ENCODE measurements around the gene CHODL. TPM values are rescaled to one million over a fixed set of nuclear protein-coding genes. Genes with fewer than 3 reads are reported as not detected.

Gene CHODL
- polyA plus RNA-seq, 1 experiment, result 0.05 TPM

GRCh38 chr21:18251065-18251464 lies 6.4 kb downstream of the CHODL start:
- H3K27ac ChIP-seq (ENCODE audit: low read depth, low read length), result no peak overlapping the region
- H3K9me3 ChIP-seq (ENCODE audit: control insufficient read depth, insufficient read depth, low read length), result no peaks in the 10 kb centered on the region; the same call in 1 of the 2 replicates
- TF ChIP-seq CTCF (IDR thresholded peaks at IDR 0.05; ENCODE audit: low read depth, low read length), result no peak
- ChIA-PET CTCF (no interaction called here), POLR2A (no interaction called here)
- H3K4me3 ChIP-seq (ENCODE audit: low read depth, low read length), result no peak overlapping the region
- DNase-seq (ENCODE audit: low read depth, low spot score), result no peak
- no peaks in the 10 kb centered on the region for H3K27me3 ChIP-seq (ENCODE audit: control insufficient read depth, insufficient read depth, low read length)

GRCh38 chr21:18252256-18252655 lies 7.6 kb downstream of the CHODL start:
- no peak for DNase-seq (ENCODE audit: low read depth, low spot score)
- POLR2A ChIA-PET, result no interaction called here

GRCh38 chr21:18252680-18253079 lies 8.0 kb downstream of the CHODL start:
- ChIA-PET POLR2A (no interaction called here), CTCF (no interaction called here)
- Histone ChIP-seq H3K27me3 (ENCODE audit: control insufficient read depth, insufficient read depth, low read length) (no peaks in the 10 kb centered on the region), H3K9me3 (ENCODE audit: control insufficient read depth, insufficient read depth, low read length) (peaks cover 7% of the 10 kb centered on the region; the same call in 1 of the 2 replicates), H3K4me3 (ENCODE audit: low read depth, low read length) (no peak overlapping the region), H3K27ac (ENCODE audit: low read depth, low read length) (no peak overlapping the region)
- no peak for DNase-seq (ENCODE audit: low read depth, low spot score)
- no peak for TF ChIP-seq CTCF (IDR thresholded peaks at IDR 0.05; ENCODE audit: low read depth, low read length)

More at GRCh38 chr21:18252256-18252655, 7.6 kb downstream of the CHODL start:
- H3K9me3 ChIP-seq (ENCODE audit: control insufficient read depth, insufficient read depth, low read length), result peaks cover 7% of the 10 kb centered on the region; the same call in 1 of the 2 replicates
- no peak overlapping the region for H3K27ac ChIP-seq (ENCODE audit: low read depth, low read length)
- H3K4me3 ChIP-seq (ENCODE audit: low read depth, low read length), result no peak overlapping the region
- H3K27me3 ChIP-seq (ENCODE audit: control insufficient read depth, insufficient read depth, low read length), result no peaks in the 10 kb centered on the region
- no peak for TF ChIP-seq CTCF (IDR thresholded peaks at IDR 0.05; ENCODE audit: low read depth, low read length)
- CTCF ChIA-PET, result no interaction called here

GRCh38 chr21:18253221-18253620 lies 8.6 kb downstream of the CHODL start:
- Histone ChIP-seq H3K27me3 (ENCODE audit: control insufficient read depth, insufficient read depth, low read length) (no peaks in the 10 kb centered on the region), H3K4me3 (ENCODE audit: low read depth, low read length) (no peak overlapping the region), H3K27ac (ENCODE audit: low read depth, low read length) (no peak overlapping the region), H3K9me3 (ENCODE audit: control insufficient read depth, insufficient read depth, low read length) (peaks cover 7% of the 10 kb centered on the region; the same call in 1 of the 2 replicates)
- no peak for DNase-seq (ENCODE audit: low read depth, low spot score)
- ChIA-PET CTCF (no interaction called here), POLR2A (no interaction called here)
- no peak for TF ChIP-seq CTCF (IDR thresholded peaks at IDR 0.05; ENCODE audit: low read depth, low read length)

GRCh38 chr21:18253799-18254198 lies 9.2 kb downstream of the CHODL start:
- ChIA-PET CTCF (no interaction called here), POLR2A (no interaction called here)
- Histone ChIP-seq H3K27ac (ENCODE audit: low read depth, low read length) (no peak overlapping the region), H3K27me3 (ENCODE audit: control insufficient read depth, insufficient read depth, low read length) (no peaks in the 10 kb centered on the region), H3K4me3 (ENCODE audit: low read depth, low read length) (no peak overlapping the region), H3K9me3 (ENCODE audit: control insufficient read depth, insufficient read depth, low read length) (peaks cover 7% of the 10 kb centered on the region; the same call in 1 of the 2 replicates)
- no peak for DNase-seq (ENCODE audit: low read depth, low spot score)
- TF ChIP-seq CTCF (IDR thresholded peaks at IDR 0.05; ENCODE audit: low read depth, low read length), result no peak

All from AG04450 (cell line).